Measurements from ENCODE around the gene PYROXD2.

DNA sequence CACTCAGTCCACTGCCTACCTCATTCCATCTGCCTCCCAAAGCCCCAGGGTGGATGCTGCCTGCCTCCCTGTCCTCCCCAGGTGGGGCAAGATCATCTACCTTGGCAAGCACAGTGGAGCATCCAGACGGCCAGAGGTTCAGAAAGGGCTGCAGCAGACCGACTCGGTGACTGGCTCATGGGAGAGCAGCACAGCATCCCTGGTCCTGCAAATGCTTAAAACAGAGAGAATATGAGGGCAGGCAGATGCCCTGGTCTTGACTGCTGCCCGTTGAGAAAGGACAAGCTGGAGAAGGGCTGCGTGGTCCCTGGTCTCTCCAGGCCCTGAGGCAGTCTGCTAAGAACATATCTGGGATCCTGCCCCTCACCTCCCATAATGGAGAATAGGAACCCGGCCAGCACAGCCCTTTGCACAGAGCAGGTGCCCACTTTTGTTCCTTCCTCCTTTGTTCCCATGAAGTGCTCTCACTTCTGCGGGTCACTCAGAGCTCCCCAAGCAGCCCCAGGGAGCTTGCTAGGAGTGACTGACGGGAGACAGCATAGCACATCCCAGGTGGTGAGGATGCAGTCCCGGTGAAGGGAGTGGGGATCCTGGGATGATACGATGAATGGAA, 30.3 kb upstream of the PYROXD2 start:
- TF ChIP-seq, protein P1, sequence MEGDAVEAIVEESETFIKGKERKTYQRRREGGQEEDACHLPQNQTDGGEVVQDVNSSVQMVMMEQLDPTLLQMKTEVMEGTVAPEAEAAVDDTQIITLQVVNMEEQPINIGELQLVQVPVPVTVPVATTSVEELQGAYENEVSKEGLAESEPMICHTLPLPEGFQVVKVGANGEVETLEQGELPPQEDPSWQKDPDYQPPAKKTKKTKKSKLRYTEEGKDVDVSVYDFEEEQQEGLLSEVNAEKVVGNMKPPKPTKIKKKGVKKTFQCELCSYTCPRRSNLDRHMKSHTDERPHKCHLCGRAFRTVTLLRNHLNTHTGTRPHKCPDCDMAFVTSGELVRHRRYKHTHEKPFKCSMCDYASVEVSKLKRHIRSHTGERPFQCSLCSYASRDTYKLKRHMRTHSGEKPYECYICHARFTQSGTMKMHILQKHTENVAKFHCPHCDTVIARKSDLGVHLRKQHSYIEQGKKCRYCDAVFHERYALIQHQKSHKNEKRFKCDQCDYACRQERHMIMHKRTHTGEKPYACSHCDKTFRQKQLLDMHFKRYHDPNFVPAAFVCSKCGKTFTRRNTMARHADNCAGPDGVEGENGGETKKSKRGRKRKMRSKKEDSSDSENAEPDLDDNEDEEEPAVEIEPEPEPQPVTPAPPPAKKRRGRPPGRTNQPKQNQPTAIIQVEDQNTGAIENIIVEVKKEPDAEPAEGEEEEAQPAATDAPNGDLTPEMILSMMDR (IDR thresholded peaks at IDR 0.05) = no peak
- TF ChIP-seq, protein P2, sequence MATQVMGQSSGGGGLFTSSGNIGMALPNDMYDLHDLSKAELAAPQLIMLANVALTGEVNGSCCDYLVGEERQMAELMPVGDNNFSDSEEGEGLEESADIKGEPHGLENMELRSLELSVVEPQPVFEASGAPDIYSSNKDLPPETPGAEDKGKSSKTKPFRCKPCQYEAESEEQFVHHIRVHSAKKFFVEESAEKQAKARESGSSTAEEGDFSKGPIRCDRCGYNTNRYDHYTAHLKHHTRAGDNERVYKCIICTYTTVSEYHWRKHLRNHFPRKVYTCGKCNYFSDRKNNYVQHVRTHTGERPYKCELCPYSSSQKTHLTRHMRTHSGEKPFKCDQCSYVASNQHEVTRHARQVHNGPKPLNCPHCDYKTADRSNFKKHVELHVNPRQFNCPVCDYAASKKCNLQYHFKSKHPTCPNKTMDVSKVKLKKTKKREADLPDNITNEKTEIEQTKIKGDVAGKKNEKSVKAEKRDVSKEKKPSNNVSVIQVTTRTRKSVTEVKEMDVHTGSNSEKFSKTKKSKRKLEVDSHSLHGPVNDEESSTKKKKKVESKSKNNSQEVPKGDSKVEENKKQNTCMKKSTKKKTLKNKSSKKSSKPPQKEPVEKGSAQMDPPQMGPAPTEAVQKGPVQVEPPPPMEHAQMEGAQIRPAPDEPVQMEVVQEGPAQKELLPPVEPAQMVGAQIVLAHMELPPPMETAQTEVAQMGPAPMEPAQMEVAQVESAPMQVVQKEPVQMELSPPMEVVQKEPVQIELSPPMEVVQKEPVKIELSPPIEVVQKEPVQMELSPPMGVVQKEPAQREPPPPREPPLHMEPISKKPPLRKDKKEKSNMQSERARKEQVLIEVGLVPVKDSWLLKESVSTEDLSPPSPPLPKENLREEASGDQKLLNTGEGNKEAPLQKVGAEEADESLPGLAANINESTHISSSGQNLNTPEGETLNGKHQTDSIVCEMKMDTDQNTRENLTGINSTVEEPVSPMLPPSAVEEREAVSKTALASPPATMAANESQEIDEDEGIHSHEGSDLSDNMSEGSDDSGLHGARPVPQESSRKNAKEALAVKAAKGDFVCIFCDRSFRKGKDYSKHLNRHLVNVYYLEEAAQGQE (IDR thresholded peaks at IDR 0.05; ENCODE audit: insufficient read depth in 1 of 2, low read depth in 2 of 2, low read length in 1 of 2) = no peak
- TF ChIP-seq SIN3A (IDR thresholded peaks at IDR 0.05; ENCODE audit: borderline replicate concordance, insufficient read depth, low read depth, low read length) (no peak), POLR2AphosphoS5 (IDR thresholded peaks at IDR 0.05; ENCODE audit: low read depth, low read length) (no peak)
